ENCODE results near the gene KRT15.

DNA sequence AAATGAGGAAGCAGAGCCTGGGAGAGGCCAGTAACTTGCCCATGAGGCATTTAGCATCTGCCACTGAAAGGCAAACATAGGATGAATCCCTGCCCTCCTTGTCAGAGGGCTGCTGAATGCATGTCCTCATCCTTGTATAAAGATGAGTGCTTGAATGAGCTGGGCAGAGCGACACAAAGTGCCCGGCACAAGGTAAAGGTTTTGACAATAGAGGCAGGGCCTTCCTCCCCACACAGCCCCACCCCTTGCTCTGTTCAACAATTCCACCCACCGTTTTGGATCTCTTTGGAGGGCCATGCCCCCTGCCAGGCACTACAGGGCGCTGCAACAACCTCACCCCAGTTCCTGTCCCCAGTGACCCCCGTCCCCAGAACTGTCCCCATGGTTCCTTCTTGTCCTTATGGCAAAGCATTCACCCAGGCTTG is 10.8 kb upstream of the KRT15 start:
- TF ChIP-seq, protein P1, sequence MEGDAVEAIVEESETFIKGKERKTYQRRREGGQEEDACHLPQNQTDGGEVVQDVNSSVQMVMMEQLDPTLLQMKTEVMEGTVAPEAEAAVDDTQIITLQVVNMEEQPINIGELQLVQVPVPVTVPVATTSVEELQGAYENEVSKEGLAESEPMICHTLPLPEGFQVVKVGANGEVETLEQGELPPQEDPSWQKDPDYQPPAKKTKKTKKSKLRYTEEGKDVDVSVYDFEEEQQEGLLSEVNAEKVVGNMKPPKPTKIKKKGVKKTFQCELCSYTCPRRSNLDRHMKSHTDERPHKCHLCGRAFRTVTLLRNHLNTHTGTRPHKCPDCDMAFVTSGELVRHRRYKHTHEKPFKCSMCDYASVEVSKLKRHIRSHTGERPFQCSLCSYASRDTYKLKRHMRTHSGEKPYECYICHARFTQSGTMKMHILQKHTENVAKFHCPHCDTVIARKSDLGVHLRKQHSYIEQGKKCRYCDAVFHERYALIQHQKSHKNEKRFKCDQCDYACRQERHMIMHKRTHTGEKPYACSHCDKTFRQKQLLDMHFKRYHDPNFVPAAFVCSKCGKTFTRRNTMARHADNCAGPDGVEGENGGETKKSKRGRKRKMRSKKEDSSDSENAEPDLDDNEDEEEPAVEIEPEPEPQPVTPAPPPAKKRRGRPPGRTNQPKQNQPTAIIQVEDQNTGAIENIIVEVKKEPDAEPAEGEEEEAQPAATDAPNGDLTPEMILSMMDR (IDR thresholded peaks at IDR 0.05) = no peak
- TF ChIP-seq POLR2A (IDR thresholded peaks at IDR 0.05) (no peak), POLR2AphosphoS5 (IDR thresholded peaks at IDR 0.05) (no peak), EP300 (IDR thresholded peaks at IDR 0.05; ENCODE audit: low read depth) (no peak)
